GM21360 (cell line): Measurements from ENCODE around the gene HDAC4.

ENCODE experiments used
- ATAC-seq: cut with Tn5 transposase; IDR thresholded peaks from one replicate; pipeline ENCODE4 v1.9.1; 2021; ENCODE audit warnings: mild to moderate bottlenecking, moderate library complexity; ENCODE audit not compliant: unreplicated experiment

The HDAC4 gene

DNA sequence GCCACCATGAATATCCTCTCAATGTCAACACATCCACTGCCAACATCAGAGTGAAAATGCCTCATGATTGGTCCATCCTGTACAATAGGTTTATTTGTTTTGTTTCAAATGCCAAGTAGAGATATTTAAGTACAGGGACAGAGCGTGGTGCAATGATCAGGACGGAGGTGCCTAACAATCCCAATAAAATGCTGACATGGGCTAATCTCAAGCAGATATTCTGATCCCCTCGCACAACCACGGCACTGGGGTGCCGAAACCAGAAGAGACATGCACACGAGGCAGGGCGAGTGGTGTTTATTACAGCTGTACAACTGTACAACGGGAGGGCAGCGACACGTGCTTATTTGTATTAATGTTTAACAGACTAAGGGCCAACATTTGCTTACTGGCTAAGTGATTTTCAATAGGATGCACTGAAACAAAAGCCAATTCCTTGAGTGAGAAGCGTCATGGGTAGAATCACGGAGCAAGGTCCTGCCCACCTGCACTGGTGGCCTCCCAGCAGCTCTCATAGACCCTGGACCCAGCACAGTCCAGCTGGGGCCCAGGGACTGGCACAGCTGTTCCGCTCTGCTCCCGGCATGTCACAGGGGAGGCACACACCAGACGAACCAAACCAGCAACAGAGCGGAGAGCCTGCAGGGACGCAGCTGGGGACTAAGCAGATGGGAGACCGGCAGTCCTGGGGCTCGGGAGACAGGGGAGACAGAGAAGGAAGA lies 101.4 kb downstream of the HDAC4 start:
- no peak for ATAC-seq

DNA sequence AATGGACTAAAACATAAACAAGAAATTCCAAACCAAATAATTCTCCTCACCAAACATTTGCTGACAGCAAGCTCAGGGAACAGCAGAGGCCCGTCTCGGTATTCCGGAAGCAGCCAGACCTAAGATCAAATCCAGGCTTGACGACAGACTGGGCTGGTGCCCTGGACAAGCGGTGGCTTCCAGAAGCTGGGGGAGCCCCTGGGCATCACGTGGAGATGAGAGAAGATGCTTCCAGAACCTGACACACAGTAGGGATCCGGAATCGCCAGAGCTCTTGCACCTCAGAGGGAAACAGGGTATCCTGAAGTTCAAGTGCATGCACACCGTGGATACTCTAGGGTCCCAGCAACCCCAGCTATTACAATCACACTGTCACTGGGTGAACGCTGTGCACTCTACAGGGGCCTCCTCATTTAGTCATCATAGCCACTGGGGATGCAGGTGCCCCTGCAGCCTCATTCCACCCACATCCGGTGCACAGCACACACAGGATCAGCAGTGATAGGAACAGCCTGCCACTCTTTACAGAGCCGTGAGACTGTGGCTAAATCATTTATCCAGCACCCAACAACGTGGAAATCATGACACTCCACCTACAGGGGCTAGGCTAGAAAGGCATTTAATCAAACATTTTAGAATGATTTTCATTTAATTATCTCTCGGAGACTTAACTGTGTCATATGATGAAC lies 102.6 kb downstream of the HDAC4 start:
- no peak for ATAC-seq

DNA sequence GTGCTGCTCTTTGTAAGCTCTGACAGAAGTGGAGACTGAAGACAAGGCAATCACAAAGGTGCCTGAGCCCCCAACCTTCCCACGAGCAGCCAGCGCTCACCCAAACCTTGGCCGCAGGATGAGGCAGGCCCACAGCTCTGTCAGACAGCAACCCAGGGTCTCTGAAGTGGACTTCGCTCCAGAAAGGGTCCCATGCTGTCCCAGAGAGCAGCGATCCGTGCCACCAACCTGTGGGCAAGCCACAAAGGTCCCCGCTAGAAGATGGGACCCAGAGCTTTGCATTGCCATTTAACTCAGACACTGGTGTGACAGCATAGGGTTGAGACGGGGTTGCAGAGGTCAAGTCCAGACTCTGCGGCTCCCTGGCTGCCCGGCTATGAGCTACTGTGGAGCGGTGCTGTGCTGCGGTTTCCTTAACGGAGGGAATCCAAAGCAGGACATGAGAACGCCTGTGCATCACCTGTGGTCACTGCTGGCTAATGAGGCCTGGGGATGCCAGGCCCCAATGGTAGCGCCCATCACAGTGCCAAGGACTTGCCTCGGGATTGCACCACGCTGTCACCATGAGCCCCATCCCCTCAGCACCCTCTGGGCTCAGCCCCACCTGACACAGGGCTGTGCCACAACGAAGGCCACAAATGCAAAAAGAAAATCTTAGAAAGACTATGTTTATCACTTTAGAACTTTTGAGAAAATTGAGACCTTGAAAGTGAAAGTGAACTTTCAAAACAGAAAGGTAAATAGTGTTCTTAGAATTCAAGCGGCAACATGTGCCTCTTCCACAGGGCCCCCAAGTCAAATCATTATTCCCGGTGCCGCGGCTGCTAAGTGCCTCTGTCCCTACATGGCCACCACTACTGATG lies 103.4 kb downstream of the HDAC4 start:
- no peak for ATAC-seq

DNA sequence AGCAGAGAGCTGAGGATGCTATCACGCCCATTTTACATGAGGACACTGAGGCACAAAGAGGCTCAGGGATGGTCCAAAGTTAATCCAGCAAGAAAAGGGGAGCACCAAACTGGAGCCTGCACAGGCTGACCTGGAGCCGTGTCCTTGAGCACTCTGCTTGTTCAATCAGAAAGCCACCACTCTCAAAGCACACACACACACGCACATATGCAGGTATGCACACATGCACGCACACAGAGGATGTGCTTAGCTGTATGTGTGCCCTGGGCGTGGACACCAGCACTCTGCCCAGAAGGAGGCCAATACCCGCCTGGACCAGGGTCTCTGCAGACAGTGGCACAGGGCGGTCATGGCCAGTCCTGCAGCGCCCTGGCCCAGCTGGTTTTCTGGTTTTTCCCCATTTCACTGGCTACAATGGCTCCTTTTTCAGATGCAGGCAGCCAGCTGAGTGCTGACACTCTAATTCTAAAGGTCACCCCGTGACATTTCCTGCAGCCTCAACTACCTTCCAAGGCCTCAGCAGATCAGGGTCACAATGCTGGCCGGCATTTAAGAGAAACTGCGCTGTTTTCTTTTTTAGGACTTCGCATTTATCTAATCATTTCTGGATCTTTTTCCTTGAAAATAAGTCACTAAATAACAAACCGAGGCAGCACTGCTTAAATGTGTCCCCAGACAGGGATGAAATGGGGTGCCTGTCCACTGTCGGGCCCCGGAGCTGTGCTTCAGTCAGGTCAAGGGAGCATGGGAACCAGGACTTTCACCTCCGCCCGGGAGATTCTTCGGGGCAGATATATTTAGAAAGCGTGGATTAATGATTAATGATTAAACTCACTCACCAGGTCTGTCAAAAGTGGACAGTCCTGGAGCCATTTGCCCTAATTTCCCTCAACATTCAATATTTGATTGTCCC lies 104.5 kb downstream of the HDAC4 start:
- ATAC-seq = no peak

DNA sequence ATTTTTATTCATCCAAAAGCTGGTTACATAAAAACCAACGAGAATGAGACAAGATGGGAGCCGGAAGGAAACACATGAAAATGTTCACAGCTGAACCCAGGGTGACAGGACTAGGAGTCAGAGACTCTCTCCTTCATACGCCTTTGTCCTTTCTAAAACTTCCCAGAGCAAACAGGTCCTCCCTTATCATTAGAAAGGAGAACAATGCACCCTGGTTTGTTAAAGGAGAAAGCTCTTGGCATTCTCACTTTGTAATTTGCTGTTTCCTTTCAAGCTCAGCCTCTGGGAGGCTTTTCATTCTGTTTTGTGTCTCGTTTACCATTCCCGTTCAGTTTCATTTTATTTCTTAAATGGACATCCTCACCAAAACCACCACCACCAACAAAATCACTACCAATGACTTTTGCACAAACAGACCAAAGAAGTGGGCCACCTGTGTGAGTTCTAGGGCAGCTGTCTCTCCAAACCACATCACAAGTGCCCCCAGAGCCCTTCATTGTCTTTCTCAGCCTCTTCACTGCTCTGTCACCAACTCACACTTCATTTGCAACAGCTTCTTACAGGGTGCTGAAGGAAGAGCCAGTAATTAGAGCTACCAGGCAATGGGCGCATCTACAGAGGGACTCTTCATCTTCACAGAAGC lies 105.3 kb downstream of the HDAC4 start:
- no peak for ATAC-seq

DNA sequence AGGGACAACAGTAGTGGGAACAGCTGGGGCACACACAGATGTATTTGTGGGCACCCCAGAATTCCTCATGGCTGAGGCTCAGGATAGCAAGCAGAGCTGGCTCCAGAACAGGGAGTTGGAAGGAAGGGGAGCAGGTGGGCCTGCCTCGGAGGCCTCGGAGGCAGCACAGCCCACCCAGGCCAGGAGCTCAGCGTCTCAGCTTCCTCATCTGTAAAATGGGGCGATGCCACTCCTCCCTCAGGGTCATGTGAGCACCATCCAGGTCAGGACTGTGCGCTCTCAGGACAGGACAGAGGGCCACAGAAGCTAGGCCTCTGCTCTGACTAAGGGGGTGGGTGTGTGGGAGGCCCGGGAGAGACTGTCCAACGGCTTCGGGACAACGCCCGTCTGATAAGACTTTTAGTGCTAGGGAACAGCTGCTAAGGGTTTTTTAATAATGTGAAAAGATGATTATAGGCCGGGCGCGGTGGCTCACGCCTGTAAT lies 106.2 kb downstream of the HDAC4 start:
- no peak for ATAC-seq

DNA sequence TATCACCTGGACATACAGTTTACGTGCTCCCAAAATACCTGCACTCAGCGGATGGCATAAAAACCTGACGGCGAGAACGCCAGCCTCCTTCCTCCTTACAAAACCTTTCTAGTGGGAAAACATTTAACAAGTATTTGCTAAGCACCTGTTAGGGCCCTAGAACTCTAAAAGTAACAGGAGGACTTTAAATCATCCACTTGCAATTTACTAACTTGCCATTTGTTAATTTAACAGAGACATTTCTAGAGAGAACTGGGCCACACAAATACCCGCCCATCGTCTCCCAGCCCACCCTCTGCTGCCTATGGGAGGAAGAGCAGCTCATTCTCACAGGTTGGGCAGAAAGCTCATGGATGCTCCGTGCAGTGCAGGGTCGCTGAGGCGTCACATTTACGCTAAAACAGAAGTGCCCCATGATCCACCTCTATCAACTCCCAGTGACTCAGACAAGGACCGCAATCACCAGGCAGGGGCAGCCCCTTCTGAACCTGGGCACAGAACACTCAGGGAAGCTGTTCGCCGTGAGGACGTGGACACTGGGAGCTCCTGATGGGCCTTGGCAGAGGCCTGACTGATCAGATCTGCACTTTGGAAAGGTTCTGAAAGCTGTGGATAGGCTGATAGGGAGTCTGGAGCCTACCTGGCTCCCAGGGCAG lies 106.9 kb downstream of the HDAC4 start:
- ATAC-seq = peak; percentile 65

DNA sequence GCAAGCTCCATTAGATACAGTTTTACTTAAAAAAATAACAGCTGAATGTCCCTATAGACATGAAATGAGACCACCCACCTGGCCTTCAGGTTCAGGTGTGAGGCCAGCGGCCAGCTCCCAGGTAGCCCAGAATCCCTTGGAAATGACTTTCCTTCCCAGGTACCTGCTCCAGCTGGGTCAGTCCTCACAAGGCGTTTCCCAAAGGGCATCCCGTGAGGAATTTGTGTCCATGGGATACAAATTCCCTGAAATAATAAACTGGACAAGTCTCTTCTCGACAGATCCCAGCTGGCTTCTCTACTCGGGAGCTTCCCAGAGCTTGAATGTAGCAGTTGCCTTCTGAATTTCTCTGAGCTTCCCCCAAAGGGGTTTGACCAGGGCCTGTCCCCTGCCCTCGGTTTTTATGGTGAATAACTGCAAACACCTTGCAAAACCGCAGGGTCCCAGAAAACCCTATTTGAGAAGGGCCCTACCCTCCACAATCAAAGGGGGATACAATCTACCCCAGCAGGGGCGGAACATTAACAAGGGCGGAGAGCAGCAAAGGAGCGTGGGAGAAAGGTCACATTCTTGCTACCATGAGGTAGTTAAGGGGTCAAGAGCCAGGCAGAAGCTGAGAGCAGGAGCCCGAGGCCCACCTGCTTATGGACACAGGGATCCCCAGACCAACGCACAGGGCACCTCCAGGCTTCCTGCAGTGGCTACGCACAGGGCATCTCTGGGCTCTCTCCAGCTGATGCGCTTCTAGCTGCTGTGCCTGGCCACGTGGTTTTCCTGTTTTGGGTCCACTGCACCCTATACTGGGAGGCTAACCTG lies 107.7 kb downstream of the HDAC4 start:
- no peak for ATAC-seq

DNA sequence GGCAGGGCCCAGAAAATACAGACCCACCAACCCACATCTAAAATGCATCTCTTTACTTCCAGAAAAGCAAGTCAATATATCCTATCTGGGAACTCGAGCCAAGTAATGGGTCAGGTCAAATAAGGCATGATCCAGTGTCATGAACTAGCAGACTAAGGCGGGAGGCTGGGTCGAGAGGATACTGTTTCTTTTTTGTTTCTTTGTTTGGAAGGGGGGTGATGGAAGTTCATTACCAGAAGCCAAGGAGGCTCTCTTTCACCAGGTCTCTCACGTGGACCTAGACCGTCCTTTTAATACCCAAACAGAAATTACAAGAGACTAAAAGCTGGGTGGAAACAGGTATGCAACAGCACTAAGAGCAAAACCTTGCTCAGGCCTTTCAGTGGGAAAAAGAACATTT lies 108.3 kb downstream of the HDAC4 start:
- ATAC-seq = no peak

DNA sequence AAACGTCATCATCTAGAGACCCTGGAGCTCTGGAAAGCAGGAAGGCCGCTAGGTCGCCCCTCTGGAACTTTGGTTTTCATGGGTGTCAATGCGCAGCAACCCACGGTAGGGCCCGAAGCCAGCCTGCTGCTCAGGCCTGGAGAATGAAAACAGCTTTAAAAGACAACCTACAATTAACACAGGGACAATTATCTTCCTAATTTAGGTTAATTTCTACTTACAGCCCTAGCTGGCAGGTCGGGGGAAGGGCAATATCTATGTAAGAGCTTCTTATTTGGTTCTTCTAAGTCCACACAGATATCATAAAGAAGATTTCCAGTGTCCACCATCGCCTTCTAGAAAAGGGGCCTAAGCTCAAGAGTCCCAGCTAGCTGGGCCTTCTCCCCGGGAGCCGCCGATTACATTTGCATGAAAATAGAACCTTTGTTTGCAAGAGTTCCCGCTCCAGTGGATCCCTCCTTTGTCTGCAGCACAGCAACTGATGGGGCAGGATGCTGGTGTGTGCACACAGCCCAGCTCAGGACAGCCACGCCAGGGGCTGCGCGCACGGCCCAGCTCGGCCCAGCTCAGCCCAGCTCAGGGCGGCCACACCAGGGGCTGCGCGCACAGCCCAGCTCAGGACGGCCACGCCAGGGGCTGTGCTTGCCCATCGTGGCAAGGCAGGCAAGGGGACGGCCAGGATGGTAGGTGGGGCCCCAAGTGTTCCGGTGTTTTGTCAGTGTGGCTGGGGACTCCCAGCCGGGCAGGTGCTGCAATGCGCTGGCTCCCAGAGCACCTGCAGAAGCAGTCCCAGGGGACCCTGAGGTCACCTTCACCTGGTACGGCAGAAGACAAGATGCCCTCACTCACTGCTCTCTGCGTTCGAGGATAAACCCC lies 109.1 kb downstream of the HDAC4 start:
- ATAC-seq = no peak

DNA sequence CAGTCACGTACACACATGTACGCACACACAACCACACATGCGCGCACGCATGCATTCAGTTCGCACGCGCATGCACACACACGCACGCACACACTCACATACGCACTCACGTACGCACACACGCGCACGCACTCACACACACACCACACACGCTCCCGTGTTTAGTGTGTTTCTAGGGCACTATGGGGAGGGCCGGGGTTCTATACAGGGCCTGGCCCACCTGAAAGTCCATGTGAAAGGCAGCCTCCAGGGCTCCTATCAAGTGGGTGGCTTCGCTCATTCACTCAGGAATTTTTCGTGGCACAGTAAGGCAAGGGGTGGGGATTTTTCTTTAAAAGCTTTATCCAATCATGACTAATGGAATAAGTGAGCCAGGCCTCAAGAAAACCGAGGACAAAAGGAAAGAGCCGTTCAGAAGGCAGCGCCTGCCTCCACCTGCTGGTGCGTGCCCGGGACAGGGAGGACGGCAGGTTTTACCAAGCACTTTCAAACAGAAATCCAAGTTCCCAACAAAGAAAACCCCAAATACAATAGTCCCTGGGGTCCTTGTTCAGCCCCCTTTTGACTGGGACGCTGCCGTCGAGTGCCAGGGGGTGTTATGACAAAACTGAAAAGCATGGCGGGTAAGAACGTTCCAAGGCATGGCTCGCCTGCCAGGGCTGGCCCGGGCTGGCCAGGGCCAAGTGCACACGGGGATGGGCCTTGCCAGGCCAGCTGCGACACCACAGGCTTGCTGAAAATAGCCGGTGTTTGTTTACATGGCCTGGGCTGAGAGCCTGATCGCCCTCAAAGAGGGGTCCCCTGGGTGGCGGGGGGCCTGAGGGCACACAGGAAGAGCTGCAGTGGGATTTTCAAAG lies 110.0 kb downstream of the HDAC4 start:
- ATAC-seq = no peak

DNA sequence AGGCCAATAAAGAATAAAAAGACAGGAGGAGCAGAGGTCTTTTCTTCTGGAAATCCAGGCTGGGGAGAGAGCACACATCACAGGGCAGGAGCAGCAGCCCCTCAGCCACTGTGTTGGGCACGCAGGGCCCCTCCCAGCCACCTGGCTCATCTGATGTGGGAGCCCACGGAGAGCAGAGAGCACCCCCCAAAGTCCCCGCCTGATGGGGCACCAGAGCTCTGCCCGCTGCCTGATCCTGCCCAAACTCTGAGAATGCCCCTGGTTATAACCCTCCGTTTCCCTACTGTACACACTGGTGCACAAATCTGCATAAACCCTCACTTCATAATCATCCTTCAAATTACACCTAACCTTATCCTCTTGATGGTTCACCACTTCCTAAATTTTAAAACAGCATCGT lies 111.3 kb downstream of the HDAC4 start:
- ATAC-seq = no peak

DNA sequence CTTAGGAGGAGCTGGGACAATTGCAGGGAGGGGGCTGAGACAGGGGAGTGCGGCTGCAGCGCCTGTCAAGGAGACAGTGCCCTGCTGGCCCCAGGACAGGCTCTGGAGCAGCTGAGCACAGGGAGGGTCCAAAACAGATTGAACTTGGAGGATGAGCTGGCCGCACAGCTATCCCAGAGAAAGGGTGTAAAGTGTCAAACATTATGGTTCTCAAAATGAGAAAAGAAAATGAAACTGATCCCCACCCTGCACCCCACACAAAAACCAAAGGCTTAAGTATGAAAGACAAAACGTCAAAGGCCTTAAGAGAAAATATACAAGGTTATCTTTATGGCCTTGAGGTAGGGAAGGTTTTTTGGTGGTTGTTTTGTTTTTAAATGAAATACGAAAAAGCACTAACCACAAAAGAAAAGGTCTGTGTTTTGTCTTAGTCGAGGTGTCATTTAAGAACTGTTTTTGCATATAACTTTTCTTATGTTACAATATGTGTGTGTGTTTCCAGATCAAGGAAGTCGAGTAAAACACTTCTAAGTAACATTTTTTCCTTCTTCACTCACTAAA lies 111.8 kb downstream of the HDAC4 start:
- ATAC-seq = peak; percentile 48

DNA sequence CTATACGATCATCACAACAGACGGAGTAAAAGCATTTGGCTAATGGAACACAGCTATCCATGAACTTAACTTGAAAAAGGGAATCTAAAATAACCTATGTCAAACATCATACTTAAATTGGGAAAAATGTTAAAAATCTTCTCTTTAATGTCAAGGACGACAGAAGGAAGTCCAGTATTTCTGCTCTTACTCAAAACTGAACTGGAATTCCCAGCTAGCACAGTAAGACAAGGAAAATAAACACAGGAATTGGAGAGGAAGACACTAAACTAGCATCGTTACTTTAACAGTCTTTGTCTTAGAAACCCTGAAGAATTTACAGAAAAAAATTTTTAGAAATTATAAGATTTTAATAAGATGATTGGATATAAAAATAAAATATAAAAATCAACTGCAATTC lies 112.6 kb downstream of the HDAC4 start:
- ATAC-seq = no peak

DNA sequence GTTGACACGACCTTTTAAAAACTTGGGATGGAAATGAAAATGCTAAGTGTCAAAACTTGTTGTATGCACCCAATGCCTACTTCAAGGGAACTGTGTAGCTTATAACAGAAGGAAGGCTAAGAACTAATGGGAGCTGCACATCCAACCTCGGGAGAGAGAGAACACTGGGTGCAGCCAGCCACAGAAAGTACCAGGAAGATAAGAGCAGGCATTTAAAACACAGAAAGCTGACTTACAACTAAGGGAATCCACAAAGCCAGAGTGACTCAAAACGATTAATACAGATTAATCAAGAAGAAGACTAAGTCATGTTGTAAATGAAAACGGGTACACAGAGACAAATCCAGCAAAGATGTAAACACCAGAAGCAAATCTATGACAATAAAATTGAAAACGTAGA lies 113.4 kb downstream of the HDAC4 start:
- no peak for ATAC-seq

DNA sequence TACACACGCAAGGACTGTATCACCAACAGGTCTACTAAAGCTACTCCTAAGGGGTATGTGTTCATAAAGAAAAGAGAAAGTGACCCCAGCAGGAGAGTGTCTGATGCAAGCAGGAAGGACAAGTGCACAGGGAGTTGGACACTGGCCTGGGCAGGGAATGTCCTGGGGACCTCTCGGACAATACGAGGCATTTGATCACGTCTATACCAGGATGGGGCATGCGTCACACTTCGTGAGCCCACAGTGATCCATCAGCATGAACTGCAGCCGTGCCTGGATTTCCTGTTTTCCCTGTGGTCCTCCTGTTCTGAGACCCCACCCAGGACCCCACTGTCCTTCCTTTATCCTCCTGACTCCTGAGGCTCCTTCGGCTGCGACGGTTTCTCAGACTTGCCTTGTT lies 113.9 kb downstream of the HDAC4 start:
- no peak for ATAC-seq

DNA sequence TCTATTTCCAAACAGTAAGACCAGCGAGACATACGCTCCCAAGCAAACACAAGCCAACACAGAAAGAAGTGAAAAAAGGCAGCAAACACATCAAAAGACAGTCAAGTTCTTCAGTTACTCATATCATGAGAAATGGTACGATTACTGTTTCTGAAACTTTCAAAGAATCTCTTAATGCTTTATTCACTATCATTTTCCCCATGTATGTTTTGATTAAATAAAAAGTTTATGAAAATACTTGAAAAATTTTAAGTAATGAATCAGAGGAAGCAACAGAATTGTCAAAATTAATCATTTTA lies 114.9 kb downstream of the HDAC4 start:
- ATAC-seq = no peak
